IMR-90 (cell line): ENCODE results near the gene FANK1. TPM values are rescaled to one million over a fixed set of nuclear protein-coding genes. Genes with fewer than 3 reads are reported as not detected.

Experiments used
- ATAC-seq: fragments of 200-7000 bp; cut with Tn5 transposase; 2 replicates; pipeline ENCODE4 v1.9.1; 2020; ENCODE audit warnings: low read depth, mild to moderate bottlenecking, moderate library complexity
- BruUV-seq: library from RNA; stranded (reverse); fragments of 400-500 nt; replicated peaks from 2 replicates; lab custom pipeline; 2021; lab: Mats Ljungman, UMichigan
- CTCF ChIA-PET: fragments of 300-600 bp; formaldehyde crosslinking; extraction: SDS; loops from one replicate; lab custom pipeline; 2021; ENCODE audit warnings: antibody characterized with exemption; lab: Yijun Ruan, JAX
- POLR2A ChIA-PET: fragments of 300-600 bp; sonication (Branson Sonifier 250); formaldehyde crosslinking; loops from one replicate; lab custom pipeline; 2022; ENCODE audit warnings: antibody characterized with exemption; ENCODE audit not compliant: unreplicated experiment; lab: Charles Lee
- DNase-seq: peaks from one replicate; pipeline ENCODE4 v3.0.0; 2013
- H2AFZ ChIP-seq: replicated peaks from 2 replicates; pipeline ENCODE3; 2013; ENCODE audit warnings: low read length, mild to moderate bottlenecking; ENCODE audit not compliant: poor library complexity
- H2AK5ac ChIP-seq: 2 replicates; pipeline ENCODE4 v1.6.1; 2013; ENCODE audit warnings: low read depth, low read length, inconsistent platforms
- H2AK9ac ChIP-seq: replicated peaks from 2 replicates; pipeline ENCODE3; 2013; ENCODE audit warnings: mild to moderate bottlenecking, low read depth, low read length, moderate library complexity; ENCODE audit not compliant: poor library complexity
- H2BK120ac ChIP-seq: 2 replicates; pipeline ENCODE4 v1.6.1; 2013; ENCODE audit warnings: low read depth, low read length, inconsistent platforms
- H2BK15ac ChIP-seq: 3 replicates; pipeline ENCODE4 v1.6.1; 2013; ENCODE audit warnings: low read depth, low read length, inconsistent platforms
- H2BK20ac ChIP-seq: 2 replicates; pipeline ENCODE4 v1.6.1; 2013; ENCODE audit warnings: low read depth, mild to moderate bottlenecking, inconsistent platforms, low read length, moderate library complexity
- H2BK5ac ChIP-seq: 2 replicates; pipeline ENCODE4 v1.6.1; 2013; ENCODE audit warnings: mild to moderate bottlenecking, low read depth, low read length, inconsistent platforms; ENCODE audit not compliant: poor library complexity, severe bottlenecking
- H3K14ac ChIP-seq: replicated peaks from 2 replicates; pipeline ENCODE4 v1.6.1; 2013; ENCODE audit warnings: low read depth, low read length, inconsistent platforms
- H3K18ac ChIP-seq: 2 replicates; pipeline ENCODE4 v1.6.1; 2013; ENCODE audit warnings: low read depth, low read length, control low read depth
- H3K23ac ChIP-seq: 2 replicates; pipeline ENCODE4 v1.6.1; 2013; ENCODE audit warnings: low read depth, low read length, inconsistent platforms
- H3K27ac ChIP-seq: 2 replicates; pipeline ENCODE4 v1.5.1; 2013; ENCODE audit warnings: mild to moderate bottlenecking, control low read depth, low read length; ENCODE audit not compliant: insufficient read depth
- H3K27me3 ChIP-seq: 2 replicates; pipeline ENCODE4 v1.6.1; 2013; ENCODE audit warnings: low read length; ENCODE audit not compliant: control insufficient read depth, insufficient read depth
- H3K36me3 ChIP-seq: 2 replicates; pipeline ENCODE4 v1.6.1; 2013; ENCODE audit warnings: low read length, mixed read lengths; ENCODE audit not compliant: control insufficient read depth, insufficient read depth
- H3K4ac ChIP-seq: 2 replicates; pipeline ENCODE4 v1.6.1; 2013; ENCODE audit warnings: low read depth, low read length, inconsistent platforms
- H3K4me1 ChIP-seq: 2 replicates; pipeline ENCODE4 v1.6.1; 2013; ENCODE audit warnings: low read length, mixed read lengths; ENCODE audit not compliant: control insufficient read depth, insufficient read depth
- H3K4me2 ChIP-seq: 2 replicates; pipeline ENCODE4 v1.6.1; 2013; ENCODE audit warnings: low read depth, mild to moderate bottlenecking, control low read depth, low read length, moderate library complexity
- H3K4me3 ChIP-seq: 2 replicates; pipeline ENCODE4 v1.5.1; 2013; ENCODE audit warnings: low read depth, mild to moderate bottlenecking, control low read depth, low read length, moderate library complexity; ENCODE audit not compliant: insufficient read depth
- H3K56ac ChIP-seq: 2 replicates; pipeline ENCODE4 v1.6.1; 2013; ENCODE audit warnings: low read length, inconsistent platforms; ENCODE audit not compliant: insufficient read depth; ENCODE audit errors: extremely low read depth
- H3K79me1 ChIP-seq, 2 experiments: 2 replicates each; pipeline ENCODE4 v1.6.1; 2013; ENCODE audit warnings: low read length in 2 of 2, inconsistent platforms in 1 of 2, low read depth in 1 of 2
- H3K9ac ChIP-seq: 2 replicates; pipeline ENCODE4 v1.6.1; 2013; ENCODE audit warnings: low read depth, low read length, control low read depth
- H3K9me1 ChIP-seq: 2 replicates; pipeline ENCODE4 v1.6.1; 2013; ENCODE audit warnings: low read length, inconsistent platforms; ENCODE audit not compliant: insufficient read depth
- H3K9me3 ChIP-seq: 2 replicates; pipeline ENCODE4 v1.6.1; 2013; ENCODE audit warnings: low read length; ENCODE audit not compliant: control insufficient read depth, insufficient read depth
- H4K20me1 ChIP-seq: 2 replicates; pipeline ENCODE4 v1.6.1; 2013; ENCODE audit warnings: low read length, inconsistent platforms; ENCODE audit not compliant: insufficient read depth
- H4K5ac ChIP-seq: 2 replicates; pipeline ENCODE4 v1.6.1; 2013; ENCODE audit warnings: mild to moderate bottlenecking, low read depth, low read length, control low read depth
- H4K8ac ChIP-seq, 2 experiments: 2 replicates each; pipeline ENCODE4 v1.6.1; 2013; ENCODE audit warnings: low read depth in 2 of 2, low read length in 2 of 2, control low read depth in 1 of 2, inconsistent platforms in 1 of 2
- H4K91ac ChIP-seq: 2 replicates; pipeline ENCODE4 v1.6.1; 2013; ENCODE audit warnings: low read depth, low read length, inconsistent platforms; ENCODE audit not compliant: insufficient read depth
- BHLHE40 ChIP-seq: fragments of 150-350 bp; IDR thresholded peaks from 2 replicates; pipeline ENCODE4 v1.6.1; 2016; ENCODE audit warnings: mild to moderate bottlenecking, low read depth, low read length
- NFE2L2 ChIP-seq: fragments of 150-350 bp; IDR thresholded peaks from 2 replicates; pipeline ENCODE4 v1.6.1; 2016; ENCODE audit warnings: low read depth, mild to moderate bottlenecking, low read length
- POLR2A ChIP-seq: IDR thresholded peaks from 2 replicates; pipeline ENCODE4 v1.6.1; 2012; ENCODE audit warnings: mild to moderate bottlenecking, low read depth, low read length
- RAD21 ChIP-seq: IDR thresholded peaks from 2 replicates; pipeline ENCODE4 v1.6.1; 2012; ENCODE audit warnings: low read length, improper control_type of control experiment
- RCOR1 ChIP-seq: IDR thresholded peaks from 2 replicates; pipeline ENCODE4 v1.6.1; 2012; ENCODE audit warnings: mild to moderate bottlenecking, low read length, improper control_type of control experiment; ENCODE audit not compliant: insufficient replicate concordance
- RFX5 ChIP-seq: IDR thresholded peaks from 2 replicates; pipeline ENCODE4 v1.8.0; 2012; ENCODE audit warnings: low read depth, mild to moderate bottlenecking, low read length, moderate library complexity
- SMC3 ChIP-seq: fragments of 150-350 bp; IDR thresholded peaks from 2 replicates; pipeline ENCODE4 v1.6.1; 2016; ENCODE audit warnings: low read depth, mild to moderate bottlenecking, antibody characterized with exemption, low read length, moderate library complexity
- WGBS, 2 experiments: methylation state at CpG; one replicate each; pipeline versions ENCODE4 v1.1.5 to v1.1.7; 2013; ENCODE audit warnings: missing lambda C conversion rate in 2 of 2; ENCODE audit not compliant: insufficient read length in 1 of 2; ENCODE audit errors: extremely low coverage in 2 of 2; 5-methylcytosine and 5-hydroxymethylcytosine counted together
- dilution Hi-C: fragments of 300-500 bp; cut with HindIII; formaldehyde crosslinking; loops from one replicate; pipeline ENCODE4 v1.14.3; 2018; ENCODE audit warnings: low sequenced_read_pairs; ENCODE audit not compliant: unreplicated experiment
- in situ Hi-C: fragments of 300-500 bp; cut with MboI; formaldehyde crosslinking; loops from 3 replicates; pipeline ENCODE4 v1.14.3; 2019; ENCODE audit warnings: low sequenced_read_pairs, inconsistent platforms, mixed read lengths
- intact Hi-C: fragments of 100-400 bp; cut with micrococcal nuclease; formaldehyde crosslinking; loops from 2 replicates; pipeline ENCODE4 v1.10.0; 2022
- polyA plus RNA-seq, 3 experiments: library from polyadenylated mRNA; depleted of rRNA; stranded (reverse); fragments of >200 nt; gene quantifications; 2 replicates each; pipeline ENCODE4 v1.2.3, GENCODE V29; 2012; ENCODE audit warnings: low replicate concordance in 1 of 3
- total RNA-seq: library from RNA; depleted of rRNA; stranded (reverse); fragments of >200 nt; gene quantifications from 2 replicates; pipeline ENCODE4 v1.2.3, GENCODE V29; 2012
- TF ChIP-seq, protein P1 (sequence below): fragments of 150-350 bp; IDR thresholded peaks from 2 replicates; pipeline ENCODE4 v1.6.1; 2017; ENCODE audit warnings: mild to moderate bottlenecking, antibody characterized with exemption, low read length, low read depth

The FANK1 gene
- total and polyA plus RNA-seq, 2 of the 4 experiments (the other 2 are of a cell fraction), result 0.90 to 2.2 TPM

DNA sequence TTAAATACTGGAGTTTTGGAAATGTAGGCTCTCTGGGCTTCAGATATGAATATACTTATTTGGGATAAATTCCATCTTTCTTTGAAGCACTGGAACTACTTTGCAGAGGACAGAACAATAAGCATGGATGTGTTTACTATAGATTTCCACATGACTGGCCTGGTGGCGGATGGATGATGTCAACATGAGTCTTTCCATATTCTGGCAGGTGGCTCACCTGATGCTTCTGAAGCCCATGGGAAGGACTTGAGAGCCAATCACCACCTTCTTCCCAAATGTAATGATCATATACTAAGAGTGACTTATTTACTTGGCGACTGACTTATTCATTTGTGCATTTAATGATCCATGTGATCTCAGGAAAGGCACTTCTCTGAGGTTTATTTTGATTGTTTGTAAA lies 110.5 kb downstream of the FANK1 start:
- no peak overlapping the region for H2AK9ac ChIP-seq

More for the DNA sequence above, 110.5 kb downstream of the FANK1 start:
- dilution Hi-C loops (no loop called here), in situ Hi-C loops (no loop called here), intact Hi-C loops (no loop called here)
- H2AK5ac ChIP-seq, result no peak overlapping the region
- ChIA-PET POLR2A (no interaction called here), CTCF (no interaction called here)
- no peaks in the 10 kb centered on the region for H3K9me1 ChIP-seq
- TF ChIP-seq SMC3, result no peak
- no peak for TF ChIP-seq BHLHE40
- TF ChIP-seq RAD21, result no peak
- TF ChIP-seq, protein P1, sequence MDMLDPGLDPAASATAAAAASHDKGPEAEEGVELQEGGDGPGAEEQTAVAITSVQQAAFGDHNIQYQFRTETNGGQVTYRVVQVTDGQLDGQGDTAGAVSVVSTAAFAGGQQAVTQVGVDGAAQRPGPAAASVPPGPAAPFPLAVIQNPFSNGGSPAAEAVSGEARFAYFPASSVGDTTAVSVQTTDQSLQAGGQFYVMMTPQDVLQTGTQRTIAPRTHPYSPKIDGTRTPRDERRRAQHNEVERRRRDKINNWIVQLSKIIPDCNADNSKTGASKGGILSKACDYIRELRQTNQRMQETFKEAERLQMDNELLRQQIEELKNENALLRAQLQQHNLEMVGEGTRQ, result no peak
- no peak for TF ChIP-seq RCOR1
- no peak for TF ChIP-seq POLR2A
- no peak for TF ChIP-seq NFE2L2
- no peak for TF ChIP-seq RFX5
- no peaks in the 10 kb centered on the region for H3K4me1 ChIP-seq
- no peak overlapping the region for H4K8ac ChIP-seq
- H4K5ac ChIP-seq, result no peak overlapping the region
- peaks cover 3% of the 10 kb centered on the region for H3K9me3 ChIP-seq
- H3K23ac ChIP-seq, result no peak overlapping the region
- H2AFZ ChIP-seq, result no peak overlapping the region
- H2BK20ac ChIP-seq, result no peak overlapping the region
- H3K79me1 ChIP-seq, result no peaks in the 10 kb centered on the region
- no peak overlapping the region for H3K18ac ChIP-seq
- no peak overlapping the region for H3K4ac ChIP-seq
- no peak for ATAC-seq
- H4K20me1 ChIP-seq, result no peaks in the 10 kb centered on the region
- no peak overlapping the region for H2BK120ac ChIP-seq
- H3K56ac ChIP-seq, result no peak overlapping the region
- no peak overlapping the region for H3K4me3 ChIP-seq
- H3K9ac ChIP-seq, result no peak overlapping the region
- H3K27me3 ChIP-seq, result peaks cover 44% of the 10 kb centered on the region
- DNase-seq, result no peak
- H3K4me2 ChIP-seq, result no peak overlapping the region
- no CpG with 5 or more reads among the region's 2 CpGs for WGBS, 2 experiments
- no peak overlapping the region for H2BK15ac ChIP-seq
- H3K36me3 ChIP-seq, result no peaks in the 10 kb centered on the region
- H2BK5ac ChIP-seq, result no peak overlapping the region
- H4K91ac ChIP-seq, result no peak overlapping the region
- BruUV-seq, result no TSS peak
- no peak overlapping the region for H3K14ac ChIP-seq
- no peak overlapping the region for H3K27ac ChIP-seq
